ENCODE measurements around the gene BBOX1. TPM values are rescaled to one million over a fixed set of nuclear protein-coding genes. Genes with fewer than 3 reads are reported as not detected.

Gene BBOX1
- polyA plus RNA-seq, 1 donor from 2014 or later = not detected

DNA sequence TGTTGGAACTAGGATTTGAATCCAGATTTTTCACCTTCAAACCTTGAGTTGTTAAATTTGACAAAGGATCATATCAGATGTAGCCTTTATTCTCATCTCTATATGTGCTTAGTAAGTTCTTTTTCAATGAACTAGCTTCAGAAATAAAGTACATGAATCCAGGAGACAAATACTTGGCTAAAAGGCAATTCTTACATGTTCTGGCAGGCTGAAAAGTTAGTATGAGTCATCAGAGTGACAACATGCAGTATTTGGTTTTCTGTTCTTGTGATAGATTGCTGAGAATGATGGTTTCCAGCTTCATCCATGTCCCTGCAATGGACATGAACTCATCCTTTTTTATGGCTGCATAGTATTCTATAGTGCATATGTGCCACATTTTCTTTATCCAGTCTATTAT lies 40.4 kb downstream of the BBOX1 start:
- H3K27ac ChIP-seq (ENCODE audit: low read length) = no peak overlapping the region
- H3K4me3 ChIP-seq (ENCODE audit: low read length) = no peak overlapping the region
- no peaks in the 10 kb centered on the region for H3F3A ChIP-seq (ENCODE audit: insufficient read depth, low read length, poor library complexity, severe bottlenecking)
- H3K36me3 ChIP-seq (ENCODE audit: insufficient read depth, low read length) = no peaks in the 10 kb centered on the region
- no peaks in the 10 kb centered on the region for H3K9me2 ChIP-seq (ENCODE audit: insufficient read depth, low read length)
- H2AFZ ChIP-seq (ENCODE audit: low read depth, low read length) = no peak overlapping the region
- H3K4me2 ChIP-seq (ENCODE audit: low read length) = no peak overlapping the region
- no peaks in the 10 kb centered on the region for H3K79me2 ChIP-seq (replicated peaks; ENCODE audit: insufficient read depth, low read length)
- H3K9me3 ChIP-seq (ENCODE audit: low read length) = no peaks in the 10 kb centered on the region
- H3K9ac ChIP-seq (ENCODE audit: low read length) = no peak overlapping the region
- TF ChIP-seq EZH2 (IDR thresholded peaks at IDR 0.05; ENCODE audit: borderline replicate concordance, insufficient read depth, low read length, poor library complexity, severe bottlenecking) = no peak
- TF ChIP-seq RAD21 (conservative IDR thresholded peaks at IDR 0.05) = no peak
- TF ChIP-seq, protein P1, sequence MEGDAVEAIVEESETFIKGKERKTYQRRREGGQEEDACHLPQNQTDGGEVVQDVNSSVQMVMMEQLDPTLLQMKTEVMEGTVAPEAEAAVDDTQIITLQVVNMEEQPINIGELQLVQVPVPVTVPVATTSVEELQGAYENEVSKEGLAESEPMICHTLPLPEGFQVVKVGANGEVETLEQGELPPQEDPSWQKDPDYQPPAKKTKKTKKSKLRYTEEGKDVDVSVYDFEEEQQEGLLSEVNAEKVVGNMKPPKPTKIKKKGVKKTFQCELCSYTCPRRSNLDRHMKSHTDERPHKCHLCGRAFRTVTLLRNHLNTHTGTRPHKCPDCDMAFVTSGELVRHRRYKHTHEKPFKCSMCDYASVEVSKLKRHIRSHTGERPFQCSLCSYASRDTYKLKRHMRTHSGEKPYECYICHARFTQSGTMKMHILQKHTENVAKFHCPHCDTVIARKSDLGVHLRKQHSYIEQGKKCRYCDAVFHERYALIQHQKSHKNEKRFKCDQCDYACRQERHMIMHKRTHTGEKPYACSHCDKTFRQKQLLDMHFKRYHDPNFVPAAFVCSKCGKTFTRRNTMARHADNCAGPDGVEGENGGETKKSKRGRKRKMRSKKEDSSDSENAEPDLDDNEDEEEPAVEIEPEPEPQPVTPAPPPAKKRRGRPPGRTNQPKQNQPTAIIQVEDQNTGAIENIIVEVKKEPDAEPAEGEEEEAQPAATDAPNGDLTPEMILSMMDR (IDR thresholded peaks at IDR 0.05; ENCODE audit: poor library complexity, severe bottlenecking) = no peak
- no peak for TF ChIP-seq TAF1 (IDR thresholded peaks at IDR 0.05; ENCODE audit: low read depth)
- TF ChIP-seq, protein P2, sequence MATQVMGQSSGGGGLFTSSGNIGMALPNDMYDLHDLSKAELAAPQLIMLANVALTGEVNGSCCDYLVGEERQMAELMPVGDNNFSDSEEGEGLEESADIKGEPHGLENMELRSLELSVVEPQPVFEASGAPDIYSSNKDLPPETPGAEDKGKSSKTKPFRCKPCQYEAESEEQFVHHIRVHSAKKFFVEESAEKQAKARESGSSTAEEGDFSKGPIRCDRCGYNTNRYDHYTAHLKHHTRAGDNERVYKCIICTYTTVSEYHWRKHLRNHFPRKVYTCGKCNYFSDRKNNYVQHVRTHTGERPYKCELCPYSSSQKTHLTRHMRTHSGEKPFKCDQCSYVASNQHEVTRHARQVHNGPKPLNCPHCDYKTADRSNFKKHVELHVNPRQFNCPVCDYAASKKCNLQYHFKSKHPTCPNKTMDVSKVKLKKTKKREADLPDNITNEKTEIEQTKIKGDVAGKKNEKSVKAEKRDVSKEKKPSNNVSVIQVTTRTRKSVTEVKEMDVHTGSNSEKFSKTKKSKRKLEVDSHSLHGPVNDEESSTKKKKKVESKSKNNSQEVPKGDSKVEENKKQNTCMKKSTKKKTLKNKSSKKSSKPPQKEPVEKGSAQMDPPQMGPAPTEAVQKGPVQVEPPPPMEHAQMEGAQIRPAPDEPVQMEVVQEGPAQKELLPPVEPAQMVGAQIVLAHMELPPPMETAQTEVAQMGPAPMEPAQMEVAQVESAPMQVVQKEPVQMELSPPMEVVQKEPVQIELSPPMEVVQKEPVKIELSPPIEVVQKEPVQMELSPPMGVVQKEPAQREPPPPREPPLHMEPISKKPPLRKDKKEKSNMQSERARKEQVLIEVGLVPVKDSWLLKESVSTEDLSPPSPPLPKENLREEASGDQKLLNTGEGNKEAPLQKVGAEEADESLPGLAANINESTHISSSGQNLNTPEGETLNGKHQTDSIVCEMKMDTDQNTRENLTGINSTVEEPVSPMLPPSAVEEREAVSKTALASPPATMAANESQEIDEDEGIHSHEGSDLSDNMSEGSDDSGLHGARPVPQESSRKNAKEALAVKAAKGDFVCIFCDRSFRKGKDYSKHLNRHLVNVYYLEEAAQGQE (IDR thresholded peaks at IDR 0.05; ENCODE audit: borderline replicate concordance) = no peak
- TF ChIP-seq MXI1 (conservative IDR thresholded peaks at IDR 0.05; ENCODE audit: poor library complexity, severe bottlenecking) = no peak
- no peak for TF ChIP-seq POLR2AphosphoS5 (IDR thresholded peaks at IDR 0.05)
- TF ChIP-seq EP300 (conservative IDR thresholded peaks at IDR 0.05; ENCODE audit: poor library complexity, severe bottlenecking) = no peak
- no peak for TF ChIP-seq SMC3 (conservative IDR thresholded peaks at IDR 0.05; ENCODE audit: poor library complexity)
- H4K20me1 ChIP-seq (ENCODE audit: insufficient read depth) = no peaks in the 10 kb centered on the region
- H3K27me3 ChIP-seq (ENCODE audit: insufficient read depth, low read depth, low read length) = no peaks in the 10 kb centered on the region

DNA sequence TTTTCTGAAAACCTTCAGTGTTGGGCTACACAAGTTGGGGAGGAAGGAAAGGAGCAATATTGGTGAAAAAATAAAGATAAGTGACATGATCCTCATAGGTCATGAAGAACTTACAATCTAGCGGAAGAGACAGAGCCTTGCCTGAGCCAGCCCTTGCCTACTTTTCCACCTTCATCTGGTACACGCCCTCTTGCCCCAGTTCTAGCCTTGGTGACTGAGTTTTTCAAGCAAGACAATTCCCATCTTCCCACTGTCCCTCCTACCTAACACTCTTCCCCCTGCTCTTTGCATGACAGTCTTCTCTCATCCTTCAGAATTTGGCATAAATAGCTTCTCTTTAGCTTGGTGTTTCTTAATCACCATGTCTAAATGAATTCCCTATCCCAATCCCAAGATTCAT lies 42.6 kb downstream of the BBOX1 start:
- Histone ChIP-seq H4K20me1 (ENCODE audit: insufficient read depth) (no peaks in the 10 kb centered on the region), H3F3A (ENCODE audit: insufficient read depth, low read length, poor library complexity, severe bottlenecking) (no peaks in the 10 kb centered on the region), H3K4me3 (ENCODE audit: low read length) (no peak overlapping the region), H2AFZ (ENCODE audit: low read depth, low read length) (no peak overlapping the region), H3K4me2 (ENCODE audit: low read length) (no peak overlapping the region), H3K79me2 (replicated peaks; ENCODE audit: insufficient read depth, low read length) (no peaks in the 10 kb centered on the region), H3K27me3 (ENCODE audit: insufficient read depth, low read depth, low read length) (no peaks in the 10 kb centered on the region), H3K27ac (ENCODE audit: low read length) (no peak overlapping the region), H3K9me3 (ENCODE audit: low read length) (no peaks in the 10 kb centered on the region), H3K9me2 (ENCODE audit: insufficient read depth, low read length) (no peaks in the 10 kb centered on the region), H3K9ac (ENCODE audit: low read length) (no peak overlapping the region), H3K36me3 (ENCODE audit: insufficient read depth, low read length) (no peaks in the 10 kb centered on the region)
- no peak for TF ChIP-seq SMC3 (conservative IDR thresholded peaks at IDR 0.05; ENCODE audit: poor library complexity)
- no peak for TF ChIP-seq MXI1 (conservative IDR thresholded peaks at IDR 0.05; ENCODE audit: poor library complexity, severe bottlenecking)
- no peak for TF ChIP-seq EZH2 (IDR thresholded peaks at IDR 0.05; ENCODE audit: borderline replicate concordance, insufficient read depth, low read length, poor library complexity, severe bottlenecking)
- TF ChIP-seq POLR2AphosphoS5 (IDR thresholded peaks at IDR 0.05) = no peak
- no peak for TF ChIP-seq TAF1 (IDR thresholded peaks at IDR 0.05; ENCODE audit: low read depth)
- TF ChIP-seq, protein P2 (IDR thresholded peaks at IDR 0.05; ENCODE audit: borderline replicate concordance) = no peak
- TF ChIP-seq EP300 (conservative IDR thresholded peaks at IDR 0.05; ENCODE audit: poor library complexity, severe bottlenecking) = no peak
- TF ChIP-seq, protein P1 (IDR thresholded peaks at IDR 0.05; ENCODE audit: poor library complexity, severe bottlenecking) = no peak
- no peak for TF ChIP-seq RAD21 (conservative IDR thresholded peaks at IDR 0.05)

Measured in neural cell (in vitro differentiated cells).